Prostate gland (tissue), 2 donors: ENCODE data around the gene CCDC70. TPM values are rescaled to one million over a fixed set of nuclear protein-coding genes. Genes with fewer than 3 reads are reported as not detected.

Experiments
- DNase-seq: peaks from one replicate; pipeline ENCODE4 v3.0.0-alpha.2; 2019; ENCODE audit warnings: low spot score
- H3K27ac ChIP-seq, 2 donors: fragments of 200-600 bp; sonication (generic); 2 replicates each; pipeline ENCODE4 v1.5.1; 2017 to 2019
- H3K27me3 ChIP-seq: fragments of 200-600 bp; sonication (generic); replicated peaks from 2 replicates; pipeline ENCODE4 v1.5.1; 2019; ENCODE audit not compliant: insufficient read depth
- H3K36me3 ChIP-seq, 2 donors: fragments of 200-600 bp; sonication (generic); 1 replicate in 1 of 2; 2 replicates in 1 of 2; pipeline versions ENCODE4 v1.5.1 to v1.8.1; 2017 to 2019
- H3K4me1 ChIP-seq: fragments of 200-600 bp; sonication (generic); replicated peaks from 2 replicates; pipeline ENCODE4 v1.5.1; 2019
- H3K4me3 ChIP-seq, 2 donors: fragments of 200-600 bp; sonication (generic); 2 replicates each; pipeline ENCODE4 v1.5.1; 2017 to 2019
- H3K9me3 ChIP-seq: fragments of 200-600 bp; sonication (generic); 2 replicates; pipeline ENCODE4 v1.5.1; 2017
- CTCF ChIP-seq, 4 experiments: fragments of 200-600 bp in 2 of 4; fragments of 450-650 bp in 2 of 4; sonication (generic) in 2 of 4; IDR thresholded peaks; 1 replicate in 3 of 4; 2 replicates in 1 of 4; pipeline ENCODE4 v1.5.1; 2016 to 2019; ENCODE audit warnings: antibody characterized with exemption in 4 of 4, mild to moderate bottlenecking in 2 of 4, moderate library complexity in 2 of 4
- POLR2A ChIP-seq: fragments of 450-650 bp; IDR thresholded peaks from one replicate; pipeline ENCODE4 v1.6.1; 2016; ENCODE audit warnings: antibody characterized with exemption, mild to moderate bottlenecking
- POLR2AphosphoS5 ChIP-seq: sonication (generic); formaldehyde crosslinking; IDR thresholded peaks from one replicate; pipeline ENCODE4 v1.6.1; 2017; ENCODE audit warnings: antibody characterized with exemption
- WGBS: methylation state at CpG from one replicate; pipeline ENCODE4 v1.1.5; 2018; 5-methylcytosine and 5-hydroxymethylcytosine counted together
- intact Hi-C: fragments of 100-400 bp; cut with DNase I; formaldehyde crosslinking; loops from one replicate; pipeline ENCODE4 v1.14.2; 2022
- total RNA-seq, 2 donors: library from RNA; depleted of rRNA; stranded (reverse); fragments of >200 nt; gene quantifications; one replicate each; pipeline ENCODE4 v1.1.0, GENCODE V29; 2016

CCDC70 gene
- total RNA-seq, 2 donors from 2014 or later, result 11.5 TPM; not detected in 1

GRCh38 chr13:51816604-51817249, 45.0 kb upstream of the CCDC70 start:
- Histone ChIP-seq H3K27me3 (no peaks in the 10 kb centered on the region), H3K4me3 (no peak overlapping the region), H3K9me3 (no peaks in the 10 kb centered on the region), H3K4me1 (no peaks in the 10 kb centered on the region), H3K27ac (no peak overlapping the region), H3K36me3 (no peaks in the 10 kb centered on the region)
- TF ChIP-seq POLR2AphosphoS5, result no peak
- TF ChIP-seq POLR2A, result no peak
- no peak for TF ChIP-seq CTCF (IDR thresholded peaks at IDR 0.05)
- DNase-seq, result no peak
- WGBS, result 74% methylated on average over 19 of the region's 19 CpGs
- intact Hi-C loops, result loop anchor here (10.0 kb wide), 2 partner anchors 198 to 308 kb away; partner anchors contain the start of genes ALG11, ATP7B and NEK5

GRCh38 chr13:51817717-51818116, 44.1 kb upstream of the CCDC70 start:
- H3K36me3 ChIP-seq, result no peaks in the 10 kb centered on the region
- no peaks in the 10 kb centered on the region for H3K4me1 ChIP-seq
- no peaks in the 10 kb centered on the region for H3K9me3 ChIP-seq
- no peak for DNase-seq
- no peak for TF ChIP-seq CTCF (IDR thresholded peaks at IDR 0.05)
- TF ChIP-seq POLR2AphosphoS5, result no peak
- no peak for TF ChIP-seq POLR2A
- intact Hi-C loops, result loop anchor here (10.0 kb wide), 2 partner anchors 197 to 307 kb away; partner anchors contain the start of genes ALG11, ATP7B and NEK5
- H3K27ac ChIP-seq, result no peak overlapping the region
- 84% methylated on average over 8 of the region's 8 CpGs for WGBS
- no peak overlapping the region for H3K4me3 ChIP-seq
- H3K27me3 ChIP-seq, result no peaks in the 10 kb centered on the region

GRCh38 chr13:51818276-51818675, 43.5 kb upstream of the CCDC70 start:
- Histone ChIP-seq H3K9me3 (no peaks in the 10 kb centered on the region), H3K27me3 (no peaks in the 10 kb centered on the region), H3K4me3 (no peak overlapping the region), H3K4me1 (no peaks in the 10 kb centered on the region), H3K36me3 (no peaks in the 10 kb centered on the region), H3K27ac (no peak overlapping the region)
- TF ChIP-seq POLR2A (no peak), CTCF (IDR thresholded peaks at IDR 0.05) (no peak), POLR2AphosphoS5 (no peak)
- intact Hi-C loops, result loop anchor here (10.0 kb wide), 2 partner anchors 197 to 307 kb away; partner anchors contain the start of genes ALG11, ATP7B and NEK5
- WGBS, result 92% methylated on average over 4 of the region's 4 CpGs
- DNase-seq, result no peak

GRCh38 chr13:51818781-51819511, 42.8 kb upstream of the CCDC70 start:
- H3K27me3 ChIP-seq, result no peaks in the 10 kb centered on the region
- 63% methylated on average over 9 of the region's 9 CpGs for WGBS
- no peaks in the 10 kb centered on the region for H3K4me1 ChIP-seq

More at GRCh38 chr13:51818781-51819511, 42.8 kb upstream of the CCDC70 start:
- Histone ChIP-seq H3K27ac (no peak overlapping the region), H3K4me3 (no peak overlapping the region), H3K36me3 (no peaks in the 10 kb centered on the region), H3K9me3 (no peaks in the 10 kb centered on the region)
- DNase-seq, result no peak
- intact Hi-C loops, result loop anchor here (10.0 kb wide), 2 partner anchors 196 to 306 kb away; partner anchors contain the start of genes ALG11, ATP7B and NEK5
- TF ChIP-seq CTCF (IDR thresholded peaks at IDR 0.05), result no peak
- no peak for TF ChIP-seq POLR2AphosphoS5
- no peak for TF ChIP-seq POLR2A
